IMR-90 (cell line): Measurements from ENCODE around the gene GMPPB. TPM values are rescaled to one million over a fixed set of nuclear protein-coding genes. Genes with fewer than 3 reads are reported as not detected.
"Not testable (repeated sequence)": the region's sequence is repeated elsewhere in the genome, so short reads cannot be mapped to it uniquely, and the experiment has no call there.

ENCODE experiments used
- ATAC-seq: fragments of 200-7000 bp; cut with Tn5 transposase; 2 replicates; pipeline ENCODE4 v1.9.1; 2020; ENCODE audit warnings: low read depth, mild to moderate bottlenecking, moderate library complexity
- BruUV-seq: library from RNA; stranded (reverse); fragments of 400-500 nt; replicated peaks from 2 replicates; lab custom pipeline; 2021; lab: Mats Ljungman, UMichigan
- CTCF ChIA-PET: fragments of 300-600 bp; formaldehyde crosslinking; extraction: SDS; loops from one replicate; lab custom pipeline; 2021; ENCODE audit warnings: antibody characterized with exemption; lab: Yijun Ruan, JAX
- POLR2A ChIA-PET: fragments of 300-600 bp; sonication (Branson Sonifier 250); formaldehyde crosslinking; loops from one replicate; lab custom pipeline; 2022; ENCODE audit warnings: antibody characterized with exemption; ENCODE audit not compliant: unreplicated experiment; lab: Charles Lee
- DNase-seq: peaks from one replicate; pipeline ENCODE4 v3.0.0; 2013
- H2AFZ ChIP-seq: replicated peaks from 2 replicates; pipeline ENCODE3; 2013; ENCODE audit warnings: low read length, mild to moderate bottlenecking; ENCODE audit not compliant: poor library complexity
- H2AK5ac ChIP-seq: 2 replicates; pipeline ENCODE4 v1.6.1; 2013; ENCODE audit warnings: low read depth, low read length, inconsistent platforms
- H2AK9ac ChIP-seq: replicated peaks from 2 replicates; pipeline ENCODE3; 2013; ENCODE audit warnings: mild to moderate bottlenecking, low read depth, low read length, moderate library complexity; ENCODE audit not compliant: poor library complexity
- H2BK120ac ChIP-seq: 2 replicates; pipeline ENCODE4 v1.6.1; 2013; ENCODE audit warnings: low read depth, low read length, inconsistent platforms
- H2BK15ac ChIP-seq: 3 replicates; pipeline ENCODE4 v1.6.1; 2013; ENCODE audit warnings: low read depth, low read length, inconsistent platforms
- H2BK20ac ChIP-seq: 2 replicates; pipeline ENCODE4 v1.6.1; 2013; ENCODE audit warnings: low read depth, mild to moderate bottlenecking, inconsistent platforms, low read length, moderate library complexity
- H2BK5ac ChIP-seq: 2 replicates; pipeline ENCODE4 v1.6.1; 2013; ENCODE audit warnings: mild to moderate bottlenecking, low read depth, low read length, inconsistent platforms; ENCODE audit not compliant: poor library complexity, severe bottlenecking
- H3K14ac ChIP-seq: replicated peaks from 2 replicates; pipeline ENCODE4 v1.6.1; 2013; ENCODE audit warnings: low read depth, low read length, inconsistent platforms
- H3K18ac ChIP-seq: 2 replicates; pipeline ENCODE4 v1.6.1; 2013; ENCODE audit warnings: low read depth, low read length, control low read depth
- H3K23ac ChIP-seq: 2 replicates; pipeline ENCODE4 v1.6.1; 2013; ENCODE audit warnings: low read depth, low read length, inconsistent platforms
- H3K27ac ChIP-seq: 2 replicates; pipeline ENCODE4 v1.5.1; 2013; ENCODE audit warnings: mild to moderate bottlenecking, control low read depth, low read length; ENCODE audit not compliant: insufficient read depth
- H3K27me3 ChIP-seq: 2 replicates; pipeline ENCODE4 v1.6.1; 2013; ENCODE audit warnings: low read length; ENCODE audit not compliant: control insufficient read depth, insufficient read depth
- H3K36me3 ChIP-seq: 2 replicates; pipeline ENCODE4 v1.6.1; 2013; ENCODE audit warnings: low read length, mixed read lengths; ENCODE audit not compliant: control insufficient read depth, insufficient read depth
- H3K4ac ChIP-seq: 2 replicates; pipeline ENCODE4 v1.6.1; 2013; ENCODE audit warnings: low read depth, low read length, inconsistent platforms
- H3K4me1 ChIP-seq: 2 replicates; pipeline ENCODE4 v1.6.1; 2013; ENCODE audit warnings: low read length, mixed read lengths; ENCODE audit not compliant: control insufficient read depth, insufficient read depth
- H3K4me2 ChIP-seq: 2 replicates; pipeline ENCODE4 v1.6.1; 2013; ENCODE audit warnings: low read depth, mild to moderate bottlenecking, control low read depth, low read length, moderate library complexity
- H3K4me3 ChIP-seq: 2 replicates; pipeline ENCODE4 v1.5.1; 2013; ENCODE audit warnings: low read depth, mild to moderate bottlenecking, control low read depth, low read length, moderate library complexity; ENCODE audit not compliant: insufficient read depth
- H3K56ac ChIP-seq: 2 replicates; pipeline ENCODE4 v1.6.1; 2013; ENCODE audit warnings: low read length, inconsistent platforms; ENCODE audit not compliant: insufficient read depth; ENCODE audit errors: extremely low read depth
- H3K79me1 ChIP-seq, 2 experiments: 2 replicates each; pipeline ENCODE4 v1.6.1; 2013; ENCODE audit warnings: low read length in 2 of 2, inconsistent platforms in 1 of 2, low read depth in 1 of 2
- H3K9ac ChIP-seq: 2 replicates; pipeline ENCODE4 v1.6.1; 2013; ENCODE audit warnings: low read depth, low read length, control low read depth
- H3K9me1 ChIP-seq: 2 replicates; pipeline ENCODE4 v1.6.1; 2013; ENCODE audit warnings: low read length, inconsistent platforms; ENCODE audit not compliant: insufficient read depth
- H3K9me3 ChIP-seq: 2 replicates; pipeline ENCODE4 v1.6.1; 2013; ENCODE audit warnings: low read length; ENCODE audit not compliant: control insufficient read depth, insufficient read depth
- H4K20me1 ChIP-seq: 2 replicates; pipeline ENCODE4 v1.6.1; 2013; ENCODE audit warnings: low read length, inconsistent platforms; ENCODE audit not compliant: insufficient read depth
- H4K5ac ChIP-seq: 2 replicates; pipeline ENCODE4 v1.6.1; 2013; ENCODE audit warnings: mild to moderate bottlenecking, low read depth, low read length, control low read depth
- H4K8ac ChIP-seq, 2 experiments: 2 replicates each; pipeline ENCODE4 v1.6.1; 2013; ENCODE audit warnings: low read depth in 2 of 2, low read length in 2 of 2, control low read depth in 1 of 2, inconsistent platforms in 1 of 2
- H4K91ac ChIP-seq: 2 replicates; pipeline ENCODE4 v1.6.1; 2013; ENCODE audit warnings: low read depth, low read length, inconsistent platforms; ENCODE audit not compliant: insufficient read depth
- WGBS, 2 experiments: methylation state at CpG; one replicate each; pipeline versions ENCODE4 v1.1.5 to v1.1.7; 2013; ENCODE audit warnings: missing lambda C conversion rate in 2 of 2; ENCODE audit not compliant: insufficient read length in 1 of 2; ENCODE audit errors: extremely low coverage in 2 of 2; 5-methylcytosine and 5-hydroxymethylcytosine counted together
- dilution Hi-C: fragments of 300-500 bp; cut with HindIII; formaldehyde crosslinking; loops from one replicate; pipeline ENCODE4 v1.14.3; 2018; ENCODE audit warnings: low sequenced_read_pairs; ENCODE audit not compliant: unreplicated experiment
- in situ Hi-C: fragments of 300-500 bp; cut with MboI; formaldehyde crosslinking; loops from 3 replicates; pipeline ENCODE4 v1.14.3; 2019; ENCODE audit warnings: low sequenced_read_pairs, inconsistent platforms, mixed read lengths
- intact Hi-C: fragments of 100-400 bp; cut with micrococcal nuclease; formaldehyde crosslinking; loops from 2 replicates; pipeline ENCODE4 v1.10.0; 2022
- polyA plus RNA-seq, 3 experiments: library from polyadenylated mRNA; depleted of rRNA; stranded (reverse); fragments of >200 nt; gene quantifications; 2 replicates each; pipeline ENCODE4 v1.2.3, GENCODE V29; 2012; ENCODE audit warnings: low replicate concordance in 1 of 3
- total RNA-seq: library from RNA; depleted of rRNA; stranded (reverse); fragments of >200 nt; gene quantifications from 2 replicates; pipeline ENCODE4 v1.2.3, GENCODE V29; 2012

GMPPB gene
- total and polyA plus RNA-seq, 2 of the 4 experiments (the other 2 are of a cell fraction), result 27.9 to 37.3 TPM

DNA sequence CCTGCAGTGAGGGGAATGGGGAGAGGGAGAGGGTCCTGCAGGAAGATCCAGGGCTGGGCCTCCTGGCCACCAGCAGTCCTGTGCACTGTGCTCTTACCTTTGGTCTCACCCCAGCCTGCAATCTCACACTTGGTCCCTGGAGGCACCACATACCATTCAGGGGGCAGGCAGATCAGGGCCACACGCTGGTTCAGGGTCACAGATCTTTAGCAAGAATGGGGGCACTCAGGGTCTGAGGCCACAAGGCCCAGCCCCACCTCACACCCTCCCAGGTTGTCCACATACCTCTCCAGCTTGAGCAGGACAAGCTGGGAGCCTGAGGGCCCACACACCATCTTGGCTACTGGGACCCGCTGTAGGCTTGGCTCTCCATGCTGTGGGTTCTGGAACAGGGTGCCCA lies 39.3 kb downstream of the GMPPB start:
- BruUV-seq, result not testable (repeated sequence)
- WGBS, 2 experiments, result no CpG with 5 or more reads among the region's 2 CpGs

More for the DNA sequence above, 39.3 kb downstream of the GMPPB start:
- intact Hi-C loops, H3K18ac ChIP-seq, H3K9ac ChIP-seq, H2AK5ac ChIP-seq, H2BK5ac ChIP-seq, H3K79me1 ChIP-seq, dilution Hi-C loops, H2BK15ac ChIP-seq, H3K27ac ChIP-seq, DNase-seq, H3K23ac ChIP-seq, ATAC-seq, H3K4ac ChIP-seq, H3K4me1 ChIP-seq, H3K9me3 ChIP-seq, H3K14ac ChIP-seq, H3K56ac ChIP-seq, H3K27me3 ChIP-seq, H2BK120ac ChIP-seq, CTCF ChIA-PET, H4K5ac ChIP-seq, H2BK20ac ChIP-seq, H2AFZ ChIP-seq, POLR2A ChIA-PET, H4K8ac ChIP-seq, H3K4me2 ChIP-seq, H2AK9ac ChIP-seq, H3K4me3 ChIP-seq, H3K9me1 ChIP-seq, in situ Hi-C loops, H4K20me1 ChIP-seq, H4K91ac ChIP-seq: not testable (repeated sequence)
- H3K36me3 ChIP-seq, result peaks cover 45% of the 10 kb centered on the region
